Neural progenitor cell (in vitro differentiated cells): Measurements from ENCODE around the gene LMX1B. TPM values are rescaled to one million over a fixed set of nuclear protein-coding genes. Genes with fewer than 3 reads are reported as not detected.

Source experiments
- DNase-seq: peaks from one replicate; pipeline ENCODE4 v3.0.0-alpha.2; 2016; ENCODE audit warnings: low spot score
- H2AFZ ChIP-seq: fragments of 200-600 bp; sonication (generic); replicated peaks from 2 replicates; pipeline ENCODE4 v1.6.1; 2016; ENCODE audit warnings: antibody characterized with exemption
- H3F3A ChIP-seq: fragments of 200-600 bp; sonication (generic); 2 replicates; pipeline ENCODE4 v1.6.1; 2016; ENCODE audit warnings: antibody characterized with exemption, low read depth
- H3K27ac ChIP-seq: fragments of 200-600 bp; sonication (generic); 2 replicates; pipeline ENCODE4 v1.5.1; 2016; ENCODE audit warnings: mild to moderate bottlenecking
- H3K27me3 ChIP-seq: fragments of 200-600 bp; sonication (generic); 2 replicates; pipeline ENCODE4 v1.6.1; 2016; ENCODE audit warnings: mild to moderate bottlenecking, moderate library complexity
- H3K36me3 ChIP-seq: fragments of 200-600 bp; sonication (generic); 2 replicates; pipeline ENCODE4 v1.5.1; 2016
- H3K4me1 ChIP-seq: fragments of 200-600 bp; sonication (generic); 2 replicates; pipeline ENCODE4 v1.6.1; 2016; ENCODE audit warnings: mixed run types
- H3K4me2 ChIP-seq: fragments of 200-600 bp; sonication (generic); 2 replicates; pipeline ENCODE4 v1.6.1; 2016
- H3K4me3 ChIP-seq: fragments of 200-600 bp; sonication (generic); 2 replicates; pipeline ENCODE4 v1.5.1; 2016
- H3K79me2 ChIP-seq: fragments of 200-600 bp; sonication (generic); 2 replicates; pipeline ENCODE4 v1.6.1; 2016; ENCODE audit warnings: low read depth
- H3K9ac ChIP-seq: fragments of 200-600 bp; sonication (generic); 2 replicates; pipeline ENCODE4 v1.6.1; 2016
- H3K9me3 ChIP-seq: fragments of 200-600 bp; sonication (generic); 2 replicates; pipeline ENCODE4 v1.5.1; 2016; ENCODE audit warnings: low read depth
- H4K20me1 ChIP-seq: fragments of 200-600 bp; sonication (generic); 2 replicates; pipeline ENCODE4 v1.6.1; 2016; ENCODE audit warnings: low read depth
- H3K27ac Mint-ChIP-seq: 3 replicates; pipeline ENCODE4 v1.8.0; 2021; ENCODE audit warnings: mixed read lengths
- H3K27me3 Mint-ChIP-seq: 2 replicates; pipeline ENCODE4 v1.8.0; 2022; ENCODE audit warnings: low read depth, mild to moderate bottlenecking, inconsistent platforms, moderate library complexity, mixed read lengths; ENCODE audit not compliant: insufficient read depth
- H3K36me3 Mint-ChIP-seq: 3 replicates; pipeline ENCODE4 v1.8.0; 2021; ENCODE audit warnings: mixed read lengths
- H3K4me1 Mint-ChIP-seq: 3 replicates; pipeline ENCODE4 v1.8.0; 2021; ENCODE audit warnings: mixed read lengths
- H3K4me3 Mint-ChIP-seq: 3 replicates; pipeline ENCODE4 v1.8.0; 2021; ENCODE audit warnings: mild to moderate bottlenecking, moderate library complexity, mixed read lengths
- H3K9me3 Mint-ChIP-seq: 3 replicates; pipeline ENCODE4 v1.8.0; 2020; ENCODE audit warnings: mixed read lengths
- EZH2 ChIP-seq: fragments of 200-600 bp; sonication (generic); IDR thresholded peaks from 2 replicates; pipeline ENCODE4 v1.6.1; 2017; ENCODE audit warnings: antibody characterized with exemption, mild to moderate bottlenecking, moderate library complexity
- EZH2phosphoT487 ChIP-seq: fragments of 200-600 bp; sonication (generic); IDR thresholded peaks from 2 replicates; pipeline ENCODE4 v1.6.1; 2017; ENCODE audit warnings: antibody characterized with exemption
- total RNA-seq: library from RNA; depleted of rRNA; stranded (reverse); fragments of >200 nt; gene quantifications from 2 replicates; pipeline ENCODE4 v1.2.3, GENCODE V29; 2015; ENCODE audit warnings: low replicate concordance
- TF ChIP-seq, protein P1 (sequence below): fragments of 200-600 bp; sonication (generic); IDR thresholded peaks from 2 replicates; pipeline ENCODE4 v1.5.1; 2017; ENCODE audit warnings: antibody characterized with exemption, mild to moderate bottlenecking

The LMX1B gene
- total RNA-seq, 1 donor from 2014 or later, result 0.19 TPM

GRCh38 chr9:126668058-126668457 is 54.3 kb downstream of the LMX1B start:
- Mint-ChIP-seq H3K4me3 (no peak overlapping the region), H3K27ac (no peak overlapping the region), H3K9me3 (no peaks in the 10 kb centered on the region), H3K4me1 (peaks cover 42% of the 10 kb centered on the region), H3K36me3 (no peaks in the 10 kb centered on the region), H3K27me3 (peaks cover 15% of the 10 kb centered on the region)
- no peaks in the 10 kb centered on the region for H3K9me3 ChIP-seq
- peaks cover 56% of the 10 kb centered on the region for H3F3A ChIP-seq
- DNase-seq, result no peak
- no peak overlapping the region for H3K27ac ChIP-seq
- H3K4me1 ChIP-seq, result peaks cover 48% of the 10 kb centered on the region
- H3K27me3 ChIP-seq, result peaks cover 95% of the 10 kb centered on the region
- no peaks in the 10 kb centered on the region for H3K36me3 ChIP-seq
- TF ChIP-seq, protein P1, sequence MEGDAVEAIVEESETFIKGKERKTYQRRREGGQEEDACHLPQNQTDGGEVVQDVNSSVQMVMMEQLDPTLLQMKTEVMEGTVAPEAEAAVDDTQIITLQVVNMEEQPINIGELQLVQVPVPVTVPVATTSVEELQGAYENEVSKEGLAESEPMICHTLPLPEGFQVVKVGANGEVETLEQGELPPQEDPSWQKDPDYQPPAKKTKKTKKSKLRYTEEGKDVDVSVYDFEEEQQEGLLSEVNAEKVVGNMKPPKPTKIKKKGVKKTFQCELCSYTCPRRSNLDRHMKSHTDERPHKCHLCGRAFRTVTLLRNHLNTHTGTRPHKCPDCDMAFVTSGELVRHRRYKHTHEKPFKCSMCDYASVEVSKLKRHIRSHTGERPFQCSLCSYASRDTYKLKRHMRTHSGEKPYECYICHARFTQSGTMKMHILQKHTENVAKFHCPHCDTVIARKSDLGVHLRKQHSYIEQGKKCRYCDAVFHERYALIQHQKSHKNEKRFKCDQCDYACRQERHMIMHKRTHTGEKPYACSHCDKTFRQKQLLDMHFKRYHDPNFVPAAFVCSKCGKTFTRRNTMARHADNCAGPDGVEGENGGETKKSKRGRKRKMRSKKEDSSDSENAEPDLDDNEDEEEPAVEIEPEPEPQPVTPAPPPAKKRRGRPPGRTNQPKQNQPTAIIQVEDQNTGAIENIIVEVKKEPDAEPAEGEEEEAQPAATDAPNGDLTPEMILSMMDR, result no peak
- TF ChIP-seq EZH2phosphoT487 (no peak), EZH2 (no peak)
- peaks cover 39% of the 10 kb centered on the region for H4K20me1 ChIP-seq
- H3K79me2 ChIP-seq, result no peaks in the 10 kb centered on the region
- H3K4me2 ChIP-seq, result no peak overlapping the region
- H3K9ac ChIP-seq, result no peak overlapping the region
- no peak overlapping the region for H3K4me3 ChIP-seq
- H2AFZ ChIP-seq, result no peak overlapping the region

DNA sequence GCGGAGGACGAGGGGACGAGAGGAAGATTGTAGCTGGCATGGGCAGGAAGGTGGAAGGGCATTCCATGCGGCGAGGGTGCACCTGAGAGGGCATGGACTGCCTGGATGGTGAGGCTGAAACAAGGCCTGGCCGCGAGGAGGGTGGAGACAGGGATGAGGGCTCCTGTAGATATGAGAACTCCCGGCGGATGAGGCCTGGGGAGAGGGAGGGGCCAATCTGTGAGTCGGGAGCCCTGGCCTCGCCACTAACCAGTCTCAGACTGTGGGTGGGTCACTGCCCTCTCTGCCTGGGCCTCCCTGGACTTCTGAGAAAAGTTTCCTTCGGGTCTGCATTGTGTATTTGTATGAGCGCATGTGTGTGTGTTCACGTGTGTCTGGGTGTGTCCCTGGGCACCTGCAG is 55.4 kb downstream of the LMX1B start:
- no peak overlapping the region for H2AFZ ChIP-seq
- TF ChIP-seq EZH2, result no peak
- no peak for TF ChIP-seq EZH2phosphoT487
- TF ChIP-seq, protein P1, result no peak
- DNase-seq, result peak; percentile 29
- H3K4me2 ChIP-seq, result no peak overlapping the region
- H3K36me3 ChIP-seq, result no peaks in the 10 kb centered on the region
- H4K20me1 ChIP-seq, result peaks cover 45% of the 10 kb centered on the region
- H3K9me3 ChIP-seq, result no peaks in the 10 kb centered on the region
- Mint-ChIP-seq H3K27me3 (peaks cover 18% of the 10 kb centered on the region), H3K4me3 (no peak overlapping the region), H3K36me3 (no peaks in the 10 kb centered on the region), H3K9me3 (no peaks in the 10 kb centered on the region), H3K4me1 (peaks cover 47% of the 10 kb centered on the region), H3K27ac (no peak overlapping the region)
- no peak overlapping the region for H3K4me3 ChIP-seq
- H3K4me1 ChIP-seq, result peaks cover 54% of the 10 kb centered on the region
- H3K79me2 ChIP-seq, result no peaks in the 10 kb centered on the region
- H3K27me3 ChIP-seq, result peaks cover 98% of the 10 kb centered on the region
- H3F3A ChIP-seq, result peaks cover 59% of the 10 kb centered on the region
- no peak overlapping the region for H3K27ac ChIP-seq
- H3K9ac ChIP-seq, result no peak overlapping the region

- no peak for DNase-seq
- TF ChIP-seq, protein P1, result no peak
- TF ChIP-seq EZH2phosphoT487 (no peak), EZH2 (no peak)
- no peak overlapping the region for H3K4me3 ChIP-seq
- no peak overlapping the region for H3K27ac ChIP-seq
- H3K9me3 Mint-ChIP-seq, result no peaks in the 10 kb centered on the region
- peaks cover 63% of the 10 kb centered on the region for H3F3A ChIP-seq
- peaks cover 56% of the 10 kb centered on the region for H4K20me1 ChIP-seq
- no peaks in the 10 kb centered on the region for H3K36me3 ChIP-seq
- H3K9me3 ChIP-seq, result no peaks in the 10 kb centered on the region
- no peak overlapping the region for H3K27ac Mint-ChIP-seq
- H3K27me3 Mint-ChIP-seq, result peaks cover 25% of the 10 kb centered on the region
- no peak overlapping the region for H3K4me2 ChIP-seq
- no peak overlapping the region for H3K4me3 Mint-ChIP-seq
- no peak overlapping the region for H2AFZ ChIP-seq
- no peaks in the 10 kb centered on the region for H3K36me3 Mint-ChIP-seq
- H3K4me1 ChIP-seq, result peaks cover 53% of the 10 kb centered on the region
- H3K9ac ChIP-seq, result no peak overlapping the region
- H3K79me2 ChIP-seq, result no peaks in the 10 kb centered on the region
- H3K4me1 Mint-ChIP-seq, result peaks cover 47% of the 10 kb centered on the region
- peaks cover 100% of the 10 kb centered on the region for H3K27me3 ChIP-seq
Observed at GRCh38 chr9:126670270-126670669, 56.5 kb downstream of the LMX1B start.
